Activated CD8-positive, alpha-beta memory T cell treated with anti-CD3 and anti-CD28 coated beads for 48 hours (primary cell): ENCODE results near the gene DIAPH3.

Experiments used
- DNase-seq, 3 experiments: peaks; one replicate each; pipeline ENCODE4 v3.0.0-alpha.2; 2020; ENCODE audit warnings: low read depth in 2 of 3, low spot score in 2 of 3

DIAPH3 gene

GRCh38 chr13:59873856-59874255 is 289.9 kb downstream of the DIAPH3 start:
- DNase-seq = no peak

- no peak for DNase-seq
These were observed 290.4 kb downstream of the DIAPH3 start for GRCh38 chr13:59873309-59873708.

GRCh38 chr13:59867867-59868266 is 295.9 kb downstream of the DIAPH3 start:
- no peak for DNase-seq

- DNase-seq = no peak
These were observed 298.3 kb downstream of the DIAPH3 start for GRCh38 chr13:59865398-59865797.

GRCh38 chr13:59863621-59864020 is 300.1 kb downstream of the DIAPH3 start:
- no peak for DNase-seq

GRCh38 chr13:59861676-59862075 is 302.1 kb downstream of the DIAPH3 start:
- no peak for DNase-seq

- DNase-seq = no peak
These were observed 307.4 kb downstream of the DIAPH3 start for GRCh38 chr13:59856281-59856810.

- DNase-seq = no peak
These were observed 316.7 kb downstream of the DIAPH3 start for GRCh38 chr13:59846845-59847620.

GRCh38 chr13:59843040-59843439 is 320.7 kb downstream of the DIAPH3 start:
- DNase-seq = no peak

- no peak for DNase-seq
These were observed 321.2 kb downstream of the DIAPH3 start for GRCh38 chr13:59842507-59842906.

- DNase-seq = no peak
These were observed 324.5 kb downstream of the DIAPH3 start for GRCh38 chr13:59839186-59839585.

GRCh38 chr13:59837101-59837500 is 326.6 kb downstream of the DIAPH3 start:
- DNase-seq = no peak

- DNase-seq = no peak
These were observed 328.2 kb downstream of the DIAPH3 start for GRCh38 chr13:59835569-59835968.

- no peak for DNase-seq
These were observed 328.9 kb downstream of the DIAPH3 start for GRCh38 chr13:59834801-59835200.

- DNase-seq = no peak
These were observed 334.0 kb downstream of the DIAPH3 start for GRCh38 chr13:59829690-59830089.

- DNase-seq = no peak
These were observed 340.2 kb downstream of the DIAPH3 start for GRCh38 chr13:59823486-59823885.

GRCh38 chr13:59809564-59809963 is 354.2 kb downstream of the DIAPH3 start:
- no peak for DNase-seq

GRCh38 chr13:59806801-59807200 is 356.9 kb downstream of the DIAPH3 start:
- DNase-seq = no peak

GRCh38 chr13:59801107-59801880 is 362.4 kb downstream of the DIAPH3 start:
- no peak for DNase-seq

GRCh38 chr13:59793107-59793506 is 370.6 kb downstream of the DIAPH3 start:
- DNase-seq = no peak

GRCh38 chr13:59790626-59791025 is 373.1 kb downstream of the DIAPH3 start:
- no peak for DNase-seq

- DNase-seq = no peak
These were observed 374.2 kb downstream of the DIAPH3 start for GRCh38 chr13:59789558-59789957.
